CD8-positive, alpha-beta memory T cell (primary cell): ENCODE measurements around the gene AOPEP. TPM values are rescaled to one million over a fixed set of nuclear protein-coding genes. Genes with fewer than 3 reads are reported as not detected.

Experiments
- CTCF ChIA-PET: fragments of 350-600 bp; sonication (Branson Sonifier 250); formaldehyde crosslinking; loops from one replicate; lab custom pipeline; 2021; ENCODE audit warnings: antibody characterized with exemption; lab: Charles Lee
- POLR2A ChIA-PET: fragments of 350-600 bp; sonication (Branson Sonifier 250); formaldehyde crosslinking; loops from one replicate; lab custom pipeline; 2021; ENCODE audit warnings: antibody characterized with exemption; lab: Charles Lee
- DNase-seq, 5 donors: peaks; one replicate each; pipeline versions ENCODE4 v3.0.0 to v3.0.0-alpha.2; 2020 to 2022; ENCODE audit warnings: mixed read lengths in 1 of 5
- H3K27ac ChIP-seq: one replicate; pipeline ENCODE4 v1.7.0; 2013; ENCODE audit warnings: low read depth, mild to moderate bottlenecking, low read length, moderate library complexity
- H3K27me3 ChIP-seq: 2 replicates; pipeline ENCODE4 v1.7.0; 2013; ENCODE audit warnings: low read length, mild to moderate bottlenecking; ENCODE audit not compliant: insufficient read depth, poor library complexity, severe bottlenecking
- H3K36me3 ChIP-seq: 2 replicates; pipeline ENCODE4 v1.7.0; 2013; ENCODE audit warnings: mild to moderate bottlenecking, low read length, moderate library complexity; ENCODE audit not compliant: insufficient read depth
- H3K4me1 ChIP-seq: 2 replicates; pipeline ENCODE4 v1.7.0; 2013; ENCODE audit warnings: mild to moderate bottlenecking, low read length, moderate library complexity; ENCODE audit not compliant: insufficient read depth
- H3K4me3 ChIP-seq: 2 replicates; pipeline ENCODE4 v1.7.0; 2013; ENCODE audit warnings: mild to moderate bottlenecking, low read length
- H3K9me3 ChIP-seq: 2 replicates; pipeline ENCODE4 v1.7.0; 2013; ENCODE audit warnings: mild to moderate bottlenecking, low read length
- H3K27ac Mint-ChIP-seq, 8 donors: one replicate each; pipeline ENCODE4 v1.8.0; 2020 to 2021; ENCODE audit warnings: mixed read lengths in 8 of 8, mild to moderate bottlenecking in 6 of 8, inconsistent platforms in 3 of 8, moderate library complexity in 3 of 8
- H3K27me3 Mint-ChIP-seq, 2 donors: one replicate each; pipeline ENCODE4 v1.8.0; 2020 to 2021; ENCODE audit warnings: mixed read lengths in 2 of 2, mild to moderate bottlenecking in 1 of 2, moderate library complexity in 1 of 2
- H3K36me3 Mint-ChIP-seq, 3 donors: one replicate each; pipeline ENCODE4 v1.8.0; 2020 to 2021; ENCODE audit warnings: mixed read lengths in 3 of 3, inconsistent platforms in 1 of 3, mild to moderate bottlenecking in 1 of 3
- H3K4me1 Mint-ChIP-seq, 3 donors: one replicate each; pipeline ENCODE4 v1.8.0; 2020 to 2021; ENCODE audit warnings: mixed read lengths in 3 of 3, inconsistent platforms in 1 of 3, mild to moderate bottlenecking in 1 of 3
- H3K4me3 Mint-ChIP-seq, 7 donors: one replicate each; pipeline ENCODE4 v1.8.0; 2020 to 2021; ENCODE audit warnings: mixed read lengths in 7 of 7, mild to moderate bottlenecking in 6 of 7, moderate library complexity in 4 of 7, inconsistent platforms in 2 of 7
- H3K9me3 Mint-ChIP-seq, 5 donors: one replicate each; pipeline ENCODE4 v1.8.0; 2020 to 2022; ENCODE audit warnings: mixed read lengths in 5 of 5, mild to moderate bottlenecking in 3 of 5, moderate library complexity in 2 of 5, inconsistent platforms in 1 of 5
- polyA plus RNA-seq: library from polyadenylated mRNA; unstranded; fragments of 300-500 nt; fragmentation: Illumina TruSeq; gene quantifications from one replicate; pipeline ENCODE4 v1.2.3, GENCODE V29; 2021
- total RNA-seq, 2 experiments: library from RNA; stranded (reverse); gene quantifications; one replicate each; pipeline ENCODE4 v1.2.3, GENCODE V29; 2021

The AOPEP gene
- total and polyA plus RNA-seq, 3 experiments from 2014 or later: 4.2 to 7.1 (median 6.9) TPM

DNA sequence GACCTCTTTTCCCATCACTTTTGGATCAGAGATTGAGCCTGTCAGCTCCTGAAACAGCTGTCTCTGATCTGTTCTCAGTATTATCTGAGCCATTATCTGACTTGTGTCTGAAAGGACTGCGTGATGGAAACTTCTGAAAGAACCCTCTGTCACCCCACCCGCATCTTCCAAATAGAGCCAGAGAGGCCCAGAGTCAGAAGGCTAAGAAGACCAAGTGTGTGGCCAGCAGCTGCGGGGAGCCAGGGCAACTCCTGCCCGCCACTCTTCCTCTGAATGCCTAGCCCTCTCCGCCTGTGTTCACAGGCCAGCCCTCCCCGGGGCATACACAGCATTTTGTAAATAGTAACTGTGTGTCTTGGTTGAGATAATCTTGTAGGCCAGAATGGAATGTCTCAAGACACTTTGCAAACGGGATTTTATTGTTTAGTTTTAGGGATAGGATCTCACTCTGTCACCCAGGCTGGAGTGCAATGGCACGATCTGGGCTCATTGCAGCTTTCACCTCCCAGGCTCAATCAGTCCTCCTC, 92.7 kb downstream of the AOPEP start:
- H3K4me3 ChIP-seq: no peak overlapping the region
- Mint-ChIP-seq H3K9me3 (no peaks in the 10 kb centered on the region), H3K4me3 (no peak overlapping the region), H3K36me3 (peaks cover 0 to 12% (median 9%) of the 10 kb centered on the region in 3 donors), H3K27ac (peak overlapping the region in 2 of 8 donors; percentile 11 to 69), H3K27me3 (no peaks in the 10 kb centered on the region), H3K4me1 (peaks cover 0 to 1% (median 0%) of the 10 kb centered on the region in 3 donors)
- ChIA-PET POLR2A (no interaction called here), CTCF (no interaction called here)
- H3K27ac ChIP-seq: no peak overlapping the region
- H3K9me3 ChIP-seq: no peaks in the 10 kb centered on the region
- no peaks in the 10 kb centered on the region for H3K36me3 ChIP-seq
- H3K4me1 ChIP-seq: no peaks in the 10 kb centered on the region
- H3K27me3 ChIP-seq: no peaks in the 10 kb centered on the region
- no peak for DNase-seq

- CTCF ChIA-PET: no interaction called here
- Mint-ChIP-seq H3K4me1 (peaks cover 0 to 3% (median 0%) of the 10 kb centered on the region in 3 donors), H3K27ac (no peak overlapping the region), H3K27me3 (no peaks in the 10 kb centered on the region), H3K36me3 (peaks cover under 1 to 16% (median 12%) of the 10 kb centered on the region in 3 donors), H3K4me3 (no peak overlapping the region), H3K9me3 (no peaks in the 10 kb centered on the region)
- Histone ChIP-seq H3K27me3 (no peaks in the 10 kb centered on the region), H3K27ac (no peak overlapping the region), H3K4me1 (no peaks in the 10 kb centered on the region), H3K4me3 (no peak overlapping the region), H3K36me3 (no peaks in the 10 kb centered on the region), H3K9me3 (no peaks in the 10 kb centered on the region)
- no peak for DNase-seq
- POLR2A ChIA-PET: no interaction called here
These were observed 94.8 kb downstream of the AOPEP start for GRCh38 chr9:94821098-94821887.

DNA sequence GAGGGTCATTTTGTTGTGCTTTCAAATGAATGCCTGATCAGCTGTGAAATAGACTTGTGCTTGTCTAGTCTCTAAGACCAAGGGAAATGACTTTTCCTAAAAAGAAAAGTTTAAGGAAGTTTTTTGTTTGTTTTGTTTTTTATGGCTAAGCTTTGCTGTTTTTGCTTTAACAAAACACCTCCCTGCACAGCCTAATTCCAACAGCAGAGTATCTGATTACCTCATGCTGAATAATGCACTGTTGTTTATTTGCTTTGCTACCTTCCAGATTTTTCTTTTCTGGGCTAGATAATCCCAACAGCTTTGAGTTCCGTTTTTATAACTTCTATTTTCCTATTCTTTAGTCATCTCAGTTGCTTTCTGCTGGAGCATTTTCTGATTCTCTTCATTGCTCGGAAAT, 95.8 kb downstream of the AOPEP start:
- no peak overlapping the region for H3K4me3 Mint-ChIP-seq
- H3K4me1 Mint-ChIP-seq: peaks cover 0 to 3% (median 0%) of the 10 kb centered on the region in 3 donors
- H3K27me3 Mint-ChIP-seq: no peaks in the 10 kb centered on the region
- Histone ChIP-seq H3K4me3 (no peak overlapping the region), H3K9me3 (no peaks in the 10 kb centered on the region), H3K36me3 (no peaks in the 10 kb centered on the region), H3K27ac (no peak overlapping the region), H3K4me1 (no peaks in the 10 kb centered on the region), H3K27me3 (no peaks in the 10 kb centered on the region)
- no peaks in the 10 kb centered on the region for H3K9me3 Mint-ChIP-seq
- POLR2A ChIA-PET: no interaction called here
- CTCF ChIA-PET: no interaction called here
- peaks cover 5 to 19% (median 16%) of the 10 kb centered on the region in 3 donors for H3K36me3 Mint-ChIP-seq
- H3K27ac Mint-ChIP-seq: no peak overlapping the region
- no peak for DNase-seq

GRCh38 chr9:94823710-94824109, 97.2 kb downstream of the AOPEP start:
- Histone ChIP-seq H3K36me3 (no peaks in the 10 kb centered on the region), H3K9me3 (no peaks in the 10 kb centered on the region), H3K4me1 (no peaks in the 10 kb centered on the region), H3K27ac (no peak overlapping the region), H3K27me3 (no peaks in the 10 kb centered on the region), H3K4me3 (no peak overlapping the region)
- Mint-ChIP-seq H3K4me1 (peaks cover 0 to 3% (median 0%) of the 10 kb centered on the region in 3 donors), H3K4me3 (no peak overlapping the region), H3K27me3 (no peaks in the 10 kb centered on the region), H3K9me3 (no peaks in the 10 kb centered on the region), H3K36me3 (peaks cover 5 to 19% (median 16%) of the 10 kb centered on the region in 3 donors), H3K27ac (peak overlapping the region in 1 of 8 donors; percentile 29)
- CTCF ChIA-PET: no interaction called here
- POLR2A ChIA-PET: no interaction called here
- no peak for DNase-seq

- H3K4me1 ChIP-seq: no peaks in the 10 kb centered on the region
- CTCF ChIA-PET: no interaction called here
- no peaks in the 10 kb centered on the region for H3K27me3 Mint-ChIP-seq
- no peaks in the 10 kb centered on the region for H3K9me3 Mint-ChIP-seq
- H3K27me3 ChIP-seq: no peaks in the 10 kb centered on the region
- H3K36me3 ChIP-seq: no peaks in the 10 kb centered on the region
- peaks cover 0 to 3% (median 0%) of the 10 kb centered on the region in 3 donors for H3K4me1 Mint-ChIP-seq
- H3K4me3 Mint-ChIP-seq: no peak overlapping the region
- H3K4me3 ChIP-seq: no peak overlapping the region
- H3K36me3 Mint-ChIP-seq: peaks cover 5 to 16% (median 15%) of the 10 kb centered on the region in 3 donors
- H3K27ac Mint-ChIP-seq: no peak overlapping the region
- no peak overlapping the region for H3K27ac ChIP-seq
- H3K9me3 ChIP-seq: no peaks in the 10 kb centered on the region
- POLR2A ChIA-PET: no interaction called here
- no peak for DNase-seq
These were observed 97.9 kb downstream of the AOPEP start for GRCh38 chr9:94824411-94824810.

GRCh38 chr9:94824913-94825610, 98.6 kb downstream of the AOPEP start:
- Histone ChIP-seq H3K36me3 (no peaks in the 10 kb centered on the region), H3K9me3 (no peaks in the 10 kb centered on the region), H3K4me1 (no peaks in the 10 kb centered on the region), H3K4me3 (no peak overlapping the region), H3K27ac (no peak overlapping the region), H3K27me3 (no peaks in the 10 kb centered on the region)
- DNase-seq: no peak
- ChIA-PET POLR2A (no interaction called here), CTCF (no interaction called here)
- Mint-ChIP-seq H3K27me3 (no peaks in the 10 kb centered on the region), H3K4me1 (peaks cover 0 to 3% (median 0%) of the 10 kb centered on the region in 3 donors), H3K27ac (no peak overlapping the region), H3K4me3 (no peak overlapping the region), H3K9me3 (no peaks in the 10 kb centered on the region), H3K36me3 (peaks cover 5 to 16% (median 16%) of the 10 kb centered on the region in 3 donors)

DNA sequence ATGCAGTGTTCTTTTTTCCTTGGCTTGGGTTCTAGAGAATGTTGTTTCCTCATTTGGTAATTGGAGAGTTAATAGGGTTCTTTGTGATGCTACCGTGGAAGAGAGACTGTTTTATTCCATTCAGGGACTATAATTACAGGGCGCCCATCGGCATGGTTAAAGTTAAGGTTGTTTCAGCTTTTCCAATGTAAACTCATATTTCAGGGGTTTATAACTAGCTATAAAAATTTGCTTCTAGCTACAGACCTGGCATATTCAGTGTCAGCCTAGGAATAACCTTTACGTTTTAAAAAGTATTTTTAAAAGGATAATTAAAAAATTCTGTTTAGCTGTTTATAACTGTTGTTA, 99.1 kb downstream of the AOPEP start:
- Histone ChIP-seq H3K4me3 (no peak overlapping the region), H3K27ac (no peak overlapping the region), H3K9me3 (no peaks in the 10 kb centered on the region), H3K27me3 (no peaks in the 10 kb centered on the region), H3K4me1 (no peaks in the 10 kb centered on the region), H3K36me3 (no peaks in the 10 kb centered on the region)
- DNase-seq: no peak
- Mint-ChIP-seq H3K4me1 (peaks cover 0 to 3% (median 0%) of the 10 kb centered on the region in 3 donors), H3K27ac (no peak overlapping the region), H3K27me3 (no peaks in the 10 kb centered on the region), H3K4me3 (no peak overlapping the region), H3K9me3 (no peaks in the 10 kb centered on the region), H3K36me3 (peaks cover 7 to 17% (median 16%) of the 10 kb centered on the region in 3 donors)
- POLR2A ChIA-PET: no interaction called here
- CTCF ChIA-PET: no interaction called here

- H3K27ac Mint-ChIP-seq: no peak overlapping the region
- DNase-seq: no peak
- no peaks in the 10 kb centered on the region for H3K27me3 Mint-ChIP-seq
- no peak overlapping the region for H3K4me3 ChIP-seq
- no peak overlapping the region for H3K4me3 Mint-ChIP-seq
- peaks cover 0 to 3% (median 0%) of the 10 kb centered on the region in 3 donors for H3K4me1 Mint-ChIP-seq
- peaks cover 12 to 17% (median 17%) of the 10 kb centered on the region in 3 donors for H3K36me3 Mint-ChIP-seq
- ChIA-PET CTCF (no interaction called here), POLR2A (no interaction called here)
- H3K27ac ChIP-seq: no peak overlapping the region
- no peaks in the 10 kb centered on the region for H3K9me3 ChIP-seq
- H3K4me1 ChIP-seq: no peaks in the 10 kb centered on the region
- H3K9me3 Mint-ChIP-seq: no peaks in the 10 kb centered on the region
- H3K36me3 ChIP-seq: no peaks in the 10 kb centered on the region
- no peaks in the 10 kb centered on the region for H3K27me3 ChIP-seq
These were observed 99.5 kb downstream of the AOPEP start for GRCh38 chr9:94826044-94826443.
